HG03442 (cell line): ENCODE measurements around the gene PRC1.
A peak's percentile ranks its signal among the peaks of the same experiment; 100 is the strongest.

ENCODE experiments used
- ATAC-seq: cut with Tn5 transposase; IDR thresholded peaks from one replicate; pipeline ENCODE4 v1.9.1; 2021; ENCODE audit warnings: mild to moderate bottlenecking, moderate library complexity; ENCODE audit not compliant: unreplicated experiment

Gene PRC1

GRCh38 chr15:90991587-90992285, 2.6 kb downstream of the PRC1 start:
- no peak for ATAC-seq

GRCh38 chr15:90990446-90990845, 3.9 kb downstream of the PRC1 start:
- ATAC-seq: no peak

GRCh38 chr15:90989040-90989768, 5.1 kb downstream of the PRC1 start:
- no peak for ATAC-seq

GRCh38 chr15:90988296-90988695, 6.0 kb downstream of the PRC1 start:
- no peak for ATAC-seq

- no peak for ATAC-seq
Observed at GRCh38 chr15:90987561-90988141, 6.7 kb downstream of the PRC1 start.

GRCh38 chr15:90986790-90987507, 7.4 kb downstream of the PRC1 start:
- ATAC-seq: peak; percentile 63

GRCh38 chr15:90982135-90982534, 12.2 kb downstream of the PRC1 start:
- ATAC-seq: peak; percentile 35

GRCh38 chr15:90981681-90982080, 12.7 kb downstream of the PRC1 start:
- peak; percentile 78 for ATAC-seq

- no peak for ATAC-seq
Observed at GRCh38 chr15:90979582-90979981, 14.8 kb downstream of the PRC1 start.

- no peak for ATAC-seq
Observed at GRCh38 chr15:90974216-90974615, 20.1 kb downstream of the PRC1 start.

GRCh38 chr15:90972133-90972532, 22.2 kb downstream of the PRC1 start:
- ATAC-seq: no peak

- ATAC-seq: no peak
Observed at GRCh38 chr15:90970274-90970673, 24.1 kb downstream of the PRC1 start.

GRCh38 chr15:90968434-90968833, 25.9 kb downstream of the PRC1 start:
- no peak for ATAC-seq

GRCh38 chr15:90967206-90967605, 27.1 kb downstream of the PRC1 start:
- ATAC-seq: no peak

- ATAC-seq: no peak
Observed at GRCh38 chr15:90966262-90966661, 28.1 kb downstream of the PRC1 start.

GRCh38 chr15:90962021-90962420, 32.3 kb downstream of the PRC1 start:
- no peak for ATAC-seq

- ATAC-seq: no peak
Observed at GRCh38 chr15:90960298-90961091, 33.8 kb downstream of the PRC1 start.

GRCh38 chr15:90959894-90960293, 34.4 kb downstream of the PRC1 start:
- no peak for ATAC-seq

- no peak for ATAC-seq
Observed at GRCh38 chr15:90959028-90959595, 35.2 kb downstream of the PRC1 start.

GRCh38 chr15:90957791-90958190, 36.5 kb downstream of the PRC1 start:
- no peak for ATAC-seq
